Measurements from ENCODE around the gene PLRG1. TPM values are rescaled to one million over a fixed set of nuclear protein-coding genes. Genes with fewer than 3 reads are reported as not detected.

The PLRG1 gene
- polyA plus RNA-seq, 1 donor = 130 TPM

DNA sequence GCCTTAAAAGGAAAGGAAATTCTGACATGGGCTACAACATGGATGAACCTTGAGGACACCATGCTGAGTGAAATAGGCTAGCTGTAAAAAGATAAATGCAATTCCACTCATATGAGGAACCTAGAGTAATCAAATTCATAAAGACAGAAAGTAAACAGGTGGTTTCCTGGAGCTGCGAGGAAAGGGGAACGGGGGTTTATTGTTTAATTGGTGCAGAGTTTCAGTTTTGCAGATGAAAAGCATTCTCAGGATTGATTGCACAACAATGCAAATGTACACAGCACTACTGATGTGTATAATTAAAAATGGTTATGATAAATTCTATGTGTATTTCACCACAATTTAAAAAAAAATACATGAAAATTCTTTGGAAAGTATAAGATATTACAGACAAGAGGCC lies 24.0 kb downstream of the PLRG1 start:
- DNase-seq = no peak

DNA sequence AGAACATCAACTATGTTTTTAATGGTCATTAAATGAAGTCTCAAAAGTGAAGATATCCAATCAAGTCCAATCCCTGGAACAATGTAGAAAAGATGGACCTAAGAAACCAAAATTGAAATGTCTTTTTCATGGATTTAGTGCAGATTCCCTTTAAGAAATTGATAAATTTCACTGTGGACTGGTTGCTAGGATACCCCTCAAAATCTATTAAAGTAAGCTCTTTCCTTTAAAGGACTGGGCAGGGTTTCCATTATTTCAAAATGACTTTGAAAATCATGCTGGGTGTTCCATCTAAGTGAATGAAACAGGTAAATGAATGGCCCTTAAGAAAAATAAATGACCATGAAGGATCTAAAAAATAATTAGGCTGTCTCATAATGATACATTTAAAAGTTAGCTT lies 28.6 kb downstream of the PLRG1 start:
- no peak for DNase-seq

DNA sequence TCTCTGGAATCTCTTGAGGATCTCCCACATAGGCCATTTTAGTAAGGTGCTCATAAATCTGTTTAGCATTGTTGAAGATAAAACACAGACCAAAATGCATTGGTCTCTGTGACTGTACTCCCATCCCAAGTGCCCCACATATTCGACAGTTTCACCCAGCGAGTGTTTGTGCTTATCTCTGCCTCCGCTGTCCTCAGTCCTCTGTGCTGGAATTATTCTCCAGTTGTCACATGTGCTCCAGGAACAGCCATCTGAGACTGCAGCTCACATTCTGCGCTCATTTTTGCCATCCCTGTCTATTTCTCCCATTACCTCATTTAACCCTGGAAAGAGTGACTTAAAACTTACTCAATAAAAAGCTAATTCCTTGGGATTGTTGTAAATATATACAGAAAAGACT lies 31.0 kb downstream of the PLRG1 start:
- no peak for DNase-seq

DNA sequence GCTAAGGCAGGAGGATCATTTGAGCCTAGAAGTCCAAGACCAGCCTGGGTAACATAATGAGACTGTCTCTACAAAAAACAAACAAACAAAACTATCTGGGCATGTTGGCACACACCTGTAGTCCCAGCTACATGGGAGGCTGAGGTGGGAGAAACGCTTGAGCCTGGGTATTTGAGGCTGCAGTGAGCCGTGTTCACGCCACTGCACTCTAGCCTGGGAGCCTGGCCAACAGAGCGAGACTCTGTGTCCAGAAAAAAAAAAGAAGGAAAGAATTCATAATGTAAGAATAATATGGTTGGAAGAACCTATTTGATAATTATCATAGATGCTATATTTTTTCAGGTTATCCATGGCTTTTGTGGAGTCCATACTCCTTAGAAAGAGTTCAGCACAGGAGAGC lies 32.6 kb downstream of the PLRG1 start:
- no peak for DNase-seq

DNA sequence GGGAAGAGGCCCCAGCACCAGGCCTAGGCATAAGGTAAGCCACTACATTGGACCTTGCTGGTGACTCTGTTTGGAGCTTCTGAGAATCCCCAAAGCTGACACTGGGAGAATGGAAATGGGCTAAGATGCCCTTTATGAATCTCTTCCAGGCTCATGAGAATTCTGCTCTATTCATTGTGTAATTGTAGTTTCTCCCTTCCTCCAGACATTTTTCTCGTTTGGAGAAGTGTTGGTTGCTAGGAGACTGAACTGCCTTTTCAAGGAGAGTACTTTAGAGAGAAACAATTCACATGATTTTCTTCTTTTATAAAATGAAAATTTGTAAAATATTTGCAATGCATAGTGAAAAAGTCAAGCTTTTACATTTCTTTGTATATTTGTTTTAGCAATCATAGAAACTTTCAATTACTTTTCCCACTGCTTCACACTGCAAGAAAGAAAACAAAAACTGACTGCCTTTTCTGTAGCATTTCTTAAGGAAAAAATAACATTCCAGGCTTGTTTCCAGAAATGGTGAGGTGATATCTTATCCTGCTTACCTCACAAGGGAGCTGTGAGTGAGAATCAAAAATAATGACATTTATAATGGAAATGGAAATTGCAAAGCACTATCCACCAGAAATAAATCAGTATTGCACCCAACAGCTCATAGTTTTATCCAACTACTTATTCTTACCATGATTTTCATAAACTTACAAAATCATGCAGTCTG lies 33.7 kb downstream of the PLRG1 start:
- DNase-seq = no peak

DNA sequence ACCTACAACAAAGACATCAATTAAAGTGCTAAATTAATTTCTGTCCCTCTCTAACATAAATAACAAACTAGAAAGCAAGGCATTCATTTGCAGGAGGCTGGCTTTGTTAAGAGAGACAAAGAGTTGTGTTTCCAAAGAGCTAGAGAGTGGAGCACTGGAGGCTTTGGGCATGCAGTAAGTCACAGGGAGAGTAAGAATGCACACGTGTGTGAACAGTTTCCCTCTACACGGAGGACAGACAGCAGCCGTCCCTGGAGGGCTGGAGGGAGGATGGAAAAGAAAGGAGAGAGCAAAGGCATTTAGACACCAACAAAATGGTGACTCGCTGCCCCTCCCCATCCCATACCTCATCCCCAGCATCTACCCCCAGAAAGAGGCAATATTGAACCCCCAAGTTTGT lies 38.2 kb downstream of the PLRG1 start:
- no peak for DNase-seq

DNA sequence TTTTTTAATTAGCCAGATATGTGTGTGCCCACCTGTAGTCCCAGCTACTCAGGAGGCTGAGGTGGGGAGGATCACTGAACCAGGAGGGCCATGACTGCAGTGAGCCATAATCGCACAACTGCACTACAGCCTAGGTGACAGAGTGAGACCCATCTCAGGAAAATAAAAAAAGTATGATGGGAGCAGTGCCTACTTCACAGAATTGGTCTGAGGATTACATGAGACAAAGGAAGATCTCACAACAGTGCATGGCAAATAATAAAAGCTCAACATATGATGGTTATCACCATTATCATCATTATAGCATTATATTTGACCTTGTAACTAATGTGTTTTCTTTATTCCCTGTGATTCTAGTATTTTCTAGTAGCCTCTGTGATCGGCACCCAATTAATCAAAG lies 38.7 kb downstream of the PLRG1 start:
- no peak for DNase-seq

DNA sequence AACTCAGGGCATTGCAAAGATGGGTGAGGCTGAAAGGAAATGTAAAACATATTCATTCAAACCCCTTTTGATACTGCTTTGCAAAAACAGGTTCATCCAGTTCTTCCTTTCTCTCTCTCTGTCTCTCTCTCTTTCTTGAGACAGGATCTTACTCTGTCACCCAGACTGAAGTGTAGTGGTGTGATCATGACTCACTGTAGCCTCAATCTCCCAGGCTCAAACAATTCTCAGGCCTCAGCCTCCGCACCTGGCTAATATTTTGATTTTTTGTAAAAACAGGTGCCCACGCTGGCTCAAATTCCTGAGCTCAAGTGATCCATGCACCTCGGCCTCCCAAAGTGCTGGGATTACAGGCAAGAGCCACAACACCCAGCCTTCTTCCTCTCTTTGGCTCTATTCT lies 43.0 kb downstream of the PLRG1 start:
- no peak for DNase-seq

DNA sequence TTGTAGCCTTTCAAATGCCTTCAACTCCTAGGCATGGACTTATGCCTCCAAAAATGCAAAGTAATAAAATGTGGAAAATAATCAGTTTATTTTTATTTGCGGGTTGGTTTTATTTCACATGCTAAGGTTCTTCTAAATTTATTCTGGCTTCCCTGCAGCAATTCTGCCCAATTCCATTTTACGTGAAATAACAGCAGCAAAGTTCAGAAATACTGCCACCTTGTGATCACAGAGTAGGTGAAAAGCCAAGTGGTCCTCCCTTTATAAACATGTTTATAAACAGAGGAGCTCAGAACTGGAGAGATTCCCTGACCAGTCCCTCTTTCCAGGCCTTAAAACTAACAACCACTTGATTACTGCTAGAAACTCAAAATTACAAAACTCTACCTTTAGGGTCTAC lies 43.9 kb downstream of the PLRG1 start:
- DNase-seq = peak; percentile 64

DNA sequence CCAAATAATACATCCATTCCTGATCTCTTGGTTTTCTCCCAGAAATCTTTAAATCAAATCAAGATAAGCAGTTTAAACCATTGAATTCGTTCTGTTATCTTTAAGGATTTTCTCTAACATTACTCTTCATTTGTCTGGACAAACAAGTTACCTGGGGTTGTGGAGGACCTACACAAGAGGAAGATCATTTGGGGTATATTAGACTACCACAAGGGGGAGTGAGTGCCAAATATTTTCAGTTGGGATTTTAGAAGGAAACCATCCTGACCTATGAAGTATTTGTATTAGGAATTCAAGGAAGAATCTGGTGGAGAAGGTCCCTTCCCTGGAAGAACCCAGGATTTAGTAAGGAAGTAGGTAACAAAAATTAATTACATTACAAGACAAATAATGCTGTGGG lies 46.6 kb downstream of the PLRG1 start:
- no peak for DNase-seq

DNA sequence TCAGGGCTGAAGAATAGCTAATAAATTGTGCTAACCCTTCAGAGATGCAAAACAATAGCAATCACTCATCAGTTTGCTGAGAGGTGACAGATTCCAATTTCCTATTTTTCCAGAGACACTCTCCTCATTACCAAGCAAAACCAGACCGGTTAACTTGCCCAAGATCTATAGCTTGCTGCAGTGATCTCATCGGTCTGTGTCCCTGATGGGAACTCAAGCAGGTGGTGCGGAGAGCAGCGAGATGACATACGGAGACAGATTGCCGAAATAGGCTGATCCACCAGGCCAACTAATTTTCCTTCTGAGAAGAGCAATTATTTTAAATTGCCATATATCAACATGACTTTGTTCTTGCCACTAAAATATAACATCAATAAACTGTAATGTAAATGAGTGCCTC lies 48.1 kb downstream of the PLRG1 start:
- no peak for DNase-seq

DNA sequence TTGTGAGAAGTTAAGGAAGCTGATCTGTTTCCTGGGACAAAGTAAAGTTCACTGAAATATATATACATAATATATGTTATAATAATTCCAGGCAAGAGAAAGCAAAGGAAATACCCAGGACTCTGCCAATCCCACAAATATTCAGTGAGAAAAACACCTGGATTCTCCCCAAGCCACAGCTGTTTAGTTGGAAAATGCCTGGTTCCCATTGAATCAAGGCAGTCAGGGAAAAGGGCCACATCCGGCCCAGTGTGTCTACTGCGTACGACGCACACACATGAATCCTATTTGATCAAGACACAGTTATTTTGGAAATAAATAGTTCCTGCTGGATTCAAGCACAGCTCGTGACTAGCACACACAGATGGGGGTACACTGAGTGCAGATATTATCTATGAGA lies 52.3 kb downstream of the PLRG1 start:
- no peak for DNase-seq

DNA sequence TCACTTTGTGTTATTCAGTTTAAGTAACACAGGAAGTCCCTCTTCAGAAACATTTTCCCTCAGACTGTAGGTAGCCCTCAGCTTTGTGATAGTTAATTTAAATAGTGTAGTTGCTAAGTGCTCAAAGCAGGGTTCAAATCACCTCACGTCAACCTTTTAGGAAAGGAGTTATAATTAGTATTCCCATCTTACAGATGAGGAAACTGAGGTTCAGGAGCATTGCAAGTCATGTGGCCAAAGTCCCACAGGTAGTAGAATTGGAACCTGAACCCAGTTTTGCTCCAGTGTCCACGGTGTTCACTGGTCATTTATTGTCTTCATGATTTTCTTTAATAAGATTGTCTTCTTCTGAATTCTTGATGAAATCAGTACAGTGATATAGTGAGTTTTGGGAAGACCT lies 54.3 kb downstream of the PLRG1 start:
- no peak for DNase-seq

DNA sequence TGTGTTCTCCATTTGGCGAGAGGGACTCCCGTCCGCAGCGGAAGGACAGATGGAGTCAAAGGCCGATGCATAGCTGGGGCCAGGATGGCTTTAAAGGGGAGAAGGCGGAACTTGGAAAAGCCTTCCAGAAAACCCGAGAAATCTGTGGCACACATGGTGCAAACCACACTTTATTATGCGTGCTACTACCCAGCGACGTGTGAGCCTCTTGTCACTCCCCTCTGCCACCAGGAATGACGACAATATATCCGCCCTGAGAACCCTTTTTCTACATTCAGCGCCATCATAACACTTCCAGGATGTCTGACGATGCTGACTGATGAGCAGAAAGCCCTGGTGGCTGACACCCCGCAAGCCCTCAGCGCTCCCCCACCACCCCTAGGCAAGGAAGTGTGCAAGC lies 57.9 kb downstream of the PLRG1 start:
- DNase-seq = no peak

DNA sequence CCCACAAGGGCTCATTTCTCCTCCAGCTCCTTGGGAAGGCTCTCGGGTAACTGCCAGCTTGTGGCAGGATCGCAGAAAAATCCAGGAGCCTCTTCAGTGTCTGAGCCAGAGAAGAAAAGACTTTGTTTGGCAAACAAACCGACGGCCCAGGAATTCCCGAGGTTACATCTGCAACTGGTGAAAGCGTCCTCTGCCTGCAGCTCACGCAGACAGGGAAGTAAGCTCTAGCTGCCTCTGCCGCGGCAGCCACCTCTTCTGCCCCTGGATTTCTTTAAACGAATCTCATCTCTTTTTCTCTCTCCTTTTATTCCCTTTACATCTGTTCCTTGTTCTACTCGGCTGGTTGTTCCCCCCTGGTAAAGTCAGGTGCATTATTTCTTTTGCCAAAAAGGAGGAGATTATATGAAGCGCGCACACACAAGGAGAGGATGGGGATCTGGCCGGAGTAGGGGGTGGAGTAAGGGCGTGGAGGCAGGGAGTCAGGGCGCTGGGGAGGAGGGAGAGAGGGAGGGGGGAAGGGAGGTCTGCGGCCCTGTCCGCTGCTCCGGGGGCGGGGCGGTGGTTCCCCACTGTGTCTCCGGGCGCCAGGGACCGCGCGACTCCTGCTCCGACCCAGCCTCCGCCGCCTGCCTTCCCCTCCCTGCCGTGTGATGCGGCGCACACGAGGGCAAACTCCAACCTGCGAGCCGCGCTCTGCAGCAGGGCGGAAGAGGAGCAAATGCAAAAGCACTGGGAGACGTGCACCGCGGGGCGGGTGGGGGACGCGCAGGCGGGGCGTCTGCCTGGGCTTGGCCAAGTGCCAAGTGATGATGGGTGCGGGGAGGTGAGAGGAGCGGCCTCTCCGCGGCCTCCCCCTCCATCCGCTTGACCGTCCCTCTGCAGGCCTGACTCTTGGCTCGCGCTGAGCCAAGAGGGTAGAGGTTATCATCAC lies 58.6 kb downstream of the PLRG1 start, which contains the start of gene DCHS2:
Gene DCHS2 (minus strand): TSS at position 459 of the 931 bp plus-strand sequence. CDS start 444 bp downstream, at position 15.
- DNase-seq = no peak

DNA sequence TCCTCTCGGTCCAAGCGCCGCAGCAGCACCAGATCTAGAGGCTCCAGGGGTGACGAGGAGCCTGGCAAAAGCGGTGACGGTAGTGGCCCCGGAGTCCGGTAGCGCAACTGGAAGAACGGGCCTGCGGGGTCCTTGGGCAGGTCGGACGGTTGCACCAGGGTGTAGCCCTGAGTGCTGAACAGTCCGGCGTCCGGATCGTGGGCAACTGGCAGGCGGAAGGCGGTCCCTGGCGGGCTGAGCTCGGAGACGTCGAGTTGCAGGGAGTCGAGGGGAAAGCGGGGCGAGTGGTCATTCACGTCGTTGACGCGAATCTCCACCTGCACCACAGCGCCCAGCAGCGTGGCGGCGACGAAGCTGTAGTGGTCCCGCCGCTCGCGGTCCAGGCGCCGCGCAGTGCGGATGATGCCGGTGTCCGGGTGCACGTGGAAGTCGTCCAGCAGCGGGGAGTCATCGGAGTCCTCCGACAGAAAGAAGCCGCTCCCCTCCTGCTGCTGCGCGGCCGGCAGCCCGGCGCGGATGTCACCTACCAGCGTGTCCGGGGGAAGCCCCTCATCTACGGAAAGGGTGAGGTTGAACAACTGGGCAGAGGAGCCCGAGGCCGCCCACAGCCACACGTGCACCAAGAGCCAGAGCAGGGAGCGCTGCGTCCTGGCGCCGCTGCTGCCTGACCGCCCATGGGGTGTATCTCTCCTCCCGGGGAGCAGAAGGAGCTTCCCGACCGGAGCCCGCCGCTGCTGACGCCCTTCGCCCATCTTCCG lies 59.4 kb downstream of the PLRG1 start:
- DNase-seq = no peak

DNA sequence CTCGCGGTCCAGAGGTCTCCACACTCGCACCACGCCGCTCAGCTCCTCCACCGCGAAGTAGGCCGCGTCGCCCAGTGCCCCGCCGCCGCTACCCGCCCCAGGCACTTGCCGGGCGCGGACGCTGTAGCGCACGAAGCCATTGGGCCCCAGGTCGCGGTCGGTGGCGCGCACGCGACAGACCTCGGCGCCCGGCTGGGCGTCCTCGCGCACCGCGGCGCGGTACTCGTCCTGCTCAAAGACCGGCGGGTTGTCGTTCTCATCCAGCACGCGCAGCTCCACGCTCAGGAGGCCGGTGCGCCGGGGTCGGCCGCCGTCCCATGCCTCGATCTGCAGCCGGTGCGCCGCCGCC lies 60.0 kb downstream of the PLRG1 start:
- no peak for DNase-seq

DNA sequence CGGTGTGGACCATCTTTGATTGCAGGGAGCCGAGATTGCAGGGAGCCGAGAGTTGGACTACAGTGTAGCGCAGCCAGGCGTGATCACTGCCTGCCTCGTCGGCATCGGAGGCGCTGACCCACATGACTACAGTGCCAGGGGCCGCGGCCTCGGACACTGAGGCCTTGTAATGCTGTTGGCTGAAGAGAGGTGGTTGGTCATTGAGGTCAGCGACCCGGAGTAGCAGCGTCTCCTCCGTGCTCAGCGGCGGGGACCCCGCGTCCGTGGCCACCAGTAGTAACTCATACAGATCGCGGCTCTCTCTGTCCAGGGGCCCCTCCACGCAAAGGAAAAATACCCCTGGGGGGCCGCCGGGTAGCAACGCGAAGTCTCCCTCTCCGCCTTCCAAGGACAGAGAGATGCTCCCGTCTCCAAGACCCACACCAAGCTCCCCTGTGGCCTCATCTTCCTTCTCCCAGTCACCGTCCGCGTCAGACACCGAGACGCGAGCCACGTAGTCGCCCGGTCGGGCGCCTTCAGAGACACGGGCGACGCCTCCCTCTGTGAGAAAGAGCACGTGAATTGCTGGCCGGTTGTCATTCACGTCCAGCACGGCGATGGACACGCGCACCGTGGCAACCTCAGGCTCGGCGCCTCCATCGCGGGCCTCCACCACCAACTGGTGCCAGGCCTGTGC lies 60.5 kb downstream of the PLRG1 start:
- no peak for DNase-seq

DNA sequence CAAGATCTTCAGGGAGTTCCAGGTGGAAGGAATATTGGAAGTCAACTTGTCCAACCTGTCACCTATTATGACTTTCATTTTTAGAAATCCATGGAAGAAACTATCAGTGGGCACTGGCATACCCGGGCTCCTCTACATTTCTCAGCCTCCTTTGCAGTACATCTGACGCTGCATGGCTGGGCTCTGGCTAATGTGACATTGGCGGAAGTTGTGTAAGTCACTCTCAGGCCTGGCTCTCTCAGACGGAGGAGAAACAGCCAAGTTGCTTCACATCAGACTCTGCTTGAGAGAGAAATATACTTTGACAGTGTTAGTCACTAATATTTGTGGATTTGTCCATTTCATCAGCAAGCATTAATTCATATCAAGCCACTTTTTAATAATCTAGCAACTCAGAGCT lies 63.1 kb downstream of the PLRG1 start:
- no peak for DNase-seq

DNA sequence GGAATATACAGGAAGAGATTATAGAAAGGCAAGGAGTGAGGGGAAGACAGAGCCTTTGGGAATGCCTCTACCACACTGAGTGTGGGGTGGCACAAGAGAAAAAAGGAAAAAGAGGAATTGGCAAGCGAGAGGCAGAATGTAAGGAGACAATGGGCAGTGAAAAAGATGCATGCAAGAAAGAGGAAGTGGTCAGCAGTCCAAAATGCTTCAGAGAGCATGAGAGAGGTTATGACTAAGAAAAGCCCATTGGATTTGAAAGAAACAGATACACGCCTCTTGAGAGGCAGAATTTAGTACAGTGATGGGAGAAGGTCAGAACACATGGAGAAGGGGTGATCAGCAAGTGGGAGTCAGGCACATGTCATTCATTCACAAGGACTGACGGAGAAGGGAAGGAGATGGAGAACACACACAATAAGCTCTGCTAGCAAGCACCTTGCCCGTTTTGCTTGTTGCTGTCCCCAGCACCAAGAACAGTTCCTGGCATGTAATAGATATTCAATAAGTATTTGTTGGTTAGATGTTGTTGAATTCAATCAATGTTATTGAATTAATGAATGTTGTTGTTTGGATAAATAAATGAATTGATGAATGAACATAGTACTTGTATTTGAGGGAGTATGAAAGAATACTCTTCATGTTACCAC lies 65.0 kb downstream of the PLRG1 start:
- no peak for DNase-seq
